ENCODE results near the gene PCED1B. TPM values are rescaled to one million over a fixed set of nuclear protein-coding genes. Genes with fewer than 3 reads are reported as not detected.

The PCED1B gene
- total RNA-seq, 4 donors from 2014 or later, result 1.2 to 2.5 (median 2.3) TPM; not detected in 1

DNA sequence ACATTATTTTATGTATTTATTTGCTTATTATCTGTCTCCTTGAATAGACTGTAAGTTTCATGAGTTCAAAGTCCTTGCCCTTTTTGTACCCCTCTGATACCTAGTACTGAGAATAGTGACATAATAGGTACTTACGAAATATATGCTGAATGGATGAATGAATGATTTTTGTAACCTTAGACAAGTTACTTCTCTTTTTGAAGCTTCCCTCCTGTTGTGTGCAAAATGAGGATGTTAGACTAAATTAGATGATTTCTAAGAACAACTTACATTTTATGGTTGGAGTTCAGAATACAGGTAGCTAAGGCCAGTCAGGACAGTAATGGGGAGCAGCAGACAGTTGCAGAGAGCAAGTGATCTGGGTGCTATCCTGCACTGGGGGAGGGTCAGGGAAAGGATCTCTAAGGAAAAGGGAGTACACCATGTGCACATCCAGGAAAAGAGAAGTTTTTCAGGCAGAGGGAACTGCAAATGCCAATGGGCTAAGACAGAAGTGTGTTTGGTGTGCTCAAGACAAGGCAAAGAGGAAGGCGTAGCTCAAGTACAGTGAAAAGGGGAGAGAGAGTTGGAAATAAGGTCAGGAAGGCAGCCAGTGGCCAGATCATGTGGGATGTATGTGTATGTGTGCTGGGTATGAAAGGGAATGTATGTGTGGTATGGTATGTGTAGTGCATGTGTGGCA, 59.7 kb downstream of the PCED1B start:
- TF ChIP-seq, protein P1, sequence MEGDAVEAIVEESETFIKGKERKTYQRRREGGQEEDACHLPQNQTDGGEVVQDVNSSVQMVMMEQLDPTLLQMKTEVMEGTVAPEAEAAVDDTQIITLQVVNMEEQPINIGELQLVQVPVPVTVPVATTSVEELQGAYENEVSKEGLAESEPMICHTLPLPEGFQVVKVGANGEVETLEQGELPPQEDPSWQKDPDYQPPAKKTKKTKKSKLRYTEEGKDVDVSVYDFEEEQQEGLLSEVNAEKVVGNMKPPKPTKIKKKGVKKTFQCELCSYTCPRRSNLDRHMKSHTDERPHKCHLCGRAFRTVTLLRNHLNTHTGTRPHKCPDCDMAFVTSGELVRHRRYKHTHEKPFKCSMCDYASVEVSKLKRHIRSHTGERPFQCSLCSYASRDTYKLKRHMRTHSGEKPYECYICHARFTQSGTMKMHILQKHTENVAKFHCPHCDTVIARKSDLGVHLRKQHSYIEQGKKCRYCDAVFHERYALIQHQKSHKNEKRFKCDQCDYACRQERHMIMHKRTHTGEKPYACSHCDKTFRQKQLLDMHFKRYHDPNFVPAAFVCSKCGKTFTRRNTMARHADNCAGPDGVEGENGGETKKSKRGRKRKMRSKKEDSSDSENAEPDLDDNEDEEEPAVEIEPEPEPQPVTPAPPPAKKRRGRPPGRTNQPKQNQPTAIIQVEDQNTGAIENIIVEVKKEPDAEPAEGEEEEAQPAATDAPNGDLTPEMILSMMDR (IDR thresholded peaks at IDR 0.05), result no peak
- TF ChIP-seq POLR2A (IDR thresholded peaks at IDR 0.05), result no peak
- Histone ChIP-seq H3K4me3 (no peak overlapping the region), H3K36me3 (peaks cover 0 to 5% (median 0%) of the 10 kb centered on the region in 3 donors), H3K27me3 (no peaks in the 10 kb centered on the region), H3K9me3 (no peaks in the 10 kb centered on the region), H3K27ac (no peak overlapping the region), H3K4me1 (no peaks in the 10 kb centered on the region)
- WGBS, 2 donors, result 75 to 89% methylated on average over 2 of the region's 2 CpGs
- no peak for DNase-seq
- intact Hi-C loops (cut with DNase I), result no loop called here

DNA sequence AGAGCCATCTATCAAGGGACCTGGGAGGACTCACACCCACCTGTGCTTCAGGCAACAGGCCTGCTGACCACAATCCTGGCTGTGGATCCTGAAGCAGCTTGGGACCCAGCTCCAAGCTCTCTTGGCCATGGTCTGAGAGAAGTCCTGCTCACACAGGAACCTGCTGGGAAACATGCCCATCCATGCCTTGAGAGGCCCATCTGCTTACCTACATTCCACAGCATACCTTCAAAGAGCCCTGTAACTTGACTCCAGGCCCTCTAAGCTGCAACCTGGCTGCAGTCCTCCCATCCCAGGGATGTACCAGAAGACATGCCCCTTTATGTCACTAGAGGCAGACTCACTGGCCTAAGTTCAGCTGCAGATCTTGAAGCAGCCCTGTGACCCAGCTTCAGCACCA, 62.0 kb downstream of the PCED1B start:
- no peaks in the 10 kb centered on the region for H3K4me1 ChIP-seq
- intact Hi-C loops (cut with DNase I), result no loop called here
- H3K4me3 ChIP-seq, result no peak overlapping the region
- TF ChIP-seq, protein P1 (IDR thresholded peaks at IDR 0.05), result no peak
- TF ChIP-seq POLR2A (IDR thresholded peaks at IDR 0.05), result no peak
- H3K9me3 ChIP-seq, result no peaks in the 10 kb centered on the region
- peaks cover 0 to 5% (median 0%) of the 10 kb centered on the region in 3 donors for H3K36me3 ChIP-seq
- no peak overlapping the region for H3K27ac ChIP-seq
- DNase-seq, result no peak
- no peaks in the 10 kb centered on the region for H3K27me3 ChIP-seq

DNA sequence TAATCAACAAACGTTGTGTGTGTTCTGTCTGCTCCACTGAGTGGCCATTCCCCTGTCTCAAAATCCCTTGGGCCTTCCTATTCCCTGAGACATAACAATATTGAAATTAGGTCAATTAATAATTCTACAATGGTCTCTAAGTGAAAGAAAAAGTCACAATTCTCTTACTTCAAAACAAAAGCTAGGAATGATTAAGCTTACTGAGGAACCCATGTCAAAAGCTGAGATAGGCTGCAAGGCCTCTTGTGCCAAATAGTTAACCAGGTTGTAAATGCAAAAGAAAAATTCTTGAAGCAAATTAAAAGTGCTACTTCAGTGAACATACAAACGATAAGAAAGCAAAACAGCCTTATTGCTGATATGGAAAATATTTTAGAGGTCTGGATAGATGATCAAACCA, 65.3 kb downstream of the PCED1B start:
- TF ChIP-seq, protein P1 (IDR thresholded peaks at IDR 0.05), result no peak
- no peak for TF ChIP-seq POLR2A (IDR thresholded peaks at IDR 0.05)
- DNase-seq, result no peak
- Histone ChIP-seq H3K4me1 (no peaks in the 10 kb centered on the region), H3K9me3 (no peaks in the 10 kb centered on the region), H3K27ac (no peak overlapping the region), H3K36me3 (peaks cover 0 to 5% (median 0%) of the 10 kb centered on the region in 3 donors), H3K4me3 (no peak overlapping the region), H3K27me3 (no peaks in the 10 kb centered on the region)
- intact Hi-C loops (cut with DNase I), result no loop called here
- WGBS, 2 donors, result 62 to 75% methylated on average over 2 of the region's 2 CpGs

DNA sequence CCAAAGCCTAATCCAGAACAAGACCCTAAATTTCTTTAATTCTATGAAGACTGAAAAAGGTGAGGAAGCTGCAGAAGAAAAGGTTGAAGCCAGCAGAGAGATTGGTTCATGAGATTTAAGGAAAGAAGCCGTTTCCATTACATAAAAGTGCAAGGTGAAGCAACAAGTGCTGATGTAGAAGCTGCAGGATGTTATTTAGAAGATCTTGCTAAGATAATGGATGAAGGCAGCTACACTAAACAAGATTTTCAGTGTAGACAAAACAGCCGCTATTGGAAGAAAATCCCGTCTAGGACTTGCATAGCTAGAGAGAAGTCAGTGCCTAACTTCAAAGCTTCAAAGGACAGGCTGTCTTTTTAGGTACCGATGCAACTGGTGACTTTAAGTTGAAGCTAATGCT, 65.8 kb downstream of the PCED1B start:
- TF ChIP-seq, protein P1 (IDR thresholded peaks at IDR 0.05), result no peak
- TF ChIP-seq POLR2A (IDR thresholded peaks at IDR 0.05), result no peak
- H3K4me3 ChIP-seq, result no peak overlapping the region
- H3K27me3 ChIP-seq, result no peaks in the 10 kb centered on the region
- intact Hi-C loops (cut with DNase I), result no loop called here
- H3K4me1 ChIP-seq, result no peaks in the 10 kb centered on the region
- no peaks in the 10 kb centered on the region for H3K9me3 ChIP-seq
- peaks cover 0 to 5% (median 0%) of the 10 kb centered on the region in 3 donors for H3K36me3 ChIP-seq
- H3K27ac ChIP-seq, result no peak overlapping the region
- 73 to 82% methylated on average over 4 of the region's 4 CpGs for WGBS, 2 donors
- no peak for DNase-seq

DNA sequence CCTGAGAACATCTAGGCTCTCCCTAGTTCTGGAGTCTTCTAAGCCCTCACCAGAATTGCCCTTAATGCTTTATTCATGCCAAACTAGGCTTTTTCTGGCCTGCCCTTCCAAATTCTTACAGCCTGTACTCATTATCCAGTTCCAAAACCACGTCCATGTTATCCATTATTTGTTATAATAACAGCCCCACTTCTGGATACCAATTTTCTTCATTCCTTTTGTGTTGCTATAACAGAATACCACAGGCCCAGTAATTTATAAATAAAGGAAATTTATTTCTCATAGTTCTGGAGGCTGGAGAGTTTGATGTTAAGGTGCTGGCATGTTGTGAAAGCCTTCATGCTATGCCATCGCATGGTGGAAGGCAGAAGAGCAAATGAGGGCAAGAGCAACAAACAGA, 68.3 kb downstream of the PCED1B start:
- H3K36me3 ChIP-seq, result no peaks in the 10 kb centered on the region
- H3K4me3 ChIP-seq, result no peak overlapping the region
- no peaks in the 10 kb centered on the region for H3K9me3 ChIP-seq
- no peak for DNase-seq
- no peaks in the 10 kb centered on the region for H3K27me3 ChIP-seq
- H3K27ac ChIP-seq, result no peak overlapping the region
- intact Hi-C loops (cut with DNase I), result no loop called here
- 85% methylated on average over 2 of the region's 2 CpGs for WGBS, 2 donors
- no peaks in the 10 kb centered on the region for H3K4me1 ChIP-seq
- TF ChIP-seq, protein P1 (IDR thresholded peaks at IDR 0.05), result no peak
- TF ChIP-seq POLR2A (IDR thresholded peaks at IDR 0.05), result no peak
